GM13976 (cell line): Measurements from ENCODE around the gene ITGB6.

Experiments
- DNase-seq: peaks from one replicate; pipeline ENCODE4 v3.0.0; 2012; ENCODE audit warnings: low spot score
- CTCF ChIP-seq: IDR thresholded peaks from 2 replicates; pipeline ENCODE4 v1.5.1; 2012; ENCODE audit warnings: borderline replicate concordance, mild to moderate bottlenecking; ENCODE audit not compliant: insufficient read depth; ENCODE audit errors: extremely low read depth, missing control alignments, control extremely low read depth
- in situ Hi-C: fragments of 300-500 bp; cut with MboI; formaldehyde crosslinking; loops from one replicate; pipeline ENCODE4 v1.12.0; 2022; ENCODE audit warnings: low sequenced_read_pairs, mixed read lengths, inconsistent platforms; ENCODE audit not compliant: unreplicated experiment

Gene ITGB6, protein sequence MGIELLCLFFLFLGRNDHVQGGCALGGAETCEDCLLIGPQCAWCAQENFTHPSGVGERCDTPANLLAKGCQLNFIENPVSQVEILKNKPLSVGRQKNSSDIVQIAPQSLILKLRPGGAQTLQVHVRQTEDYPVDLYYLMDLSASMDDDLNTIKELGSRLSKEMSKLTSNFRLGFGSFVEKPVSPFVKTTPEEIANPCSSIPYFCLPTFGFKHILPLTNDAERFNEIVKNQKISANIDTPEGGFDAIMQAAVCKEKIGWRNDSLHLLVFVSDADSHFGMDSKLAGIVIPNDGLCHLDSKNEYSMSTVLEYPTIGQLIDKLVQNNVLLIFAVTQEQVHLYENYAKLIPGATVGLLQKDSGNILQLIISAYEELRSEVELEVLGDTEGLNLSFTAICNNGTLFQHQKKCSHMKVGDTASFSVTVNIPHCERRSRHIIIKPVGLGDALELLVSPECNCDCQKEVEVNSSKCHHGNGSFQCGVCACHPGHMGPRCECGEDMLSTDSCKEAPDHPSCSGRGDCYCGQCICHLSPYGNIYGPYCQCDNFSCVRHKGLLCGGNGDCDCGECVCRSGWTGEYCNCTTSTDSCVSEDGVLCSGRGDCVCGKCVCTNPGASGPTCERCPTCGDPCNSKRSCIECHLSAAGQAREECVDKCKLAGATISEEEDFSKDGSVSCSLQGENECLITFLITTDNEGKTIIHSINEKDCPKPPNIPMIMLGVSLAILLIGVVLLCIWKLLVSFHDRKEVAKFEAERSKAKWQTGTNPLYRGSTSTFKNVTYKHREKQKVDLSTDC

GRCh38 chr2:160199683-160200389, at the start of gene ITGB6:
TSS of gene ITGB6 (minus strand) at chr2:160200272. CDS start at chr2:160200063, 209 bp downstream.
- no peak for TF ChIP-seq CTCF
- in situ Hi-C loops = loop anchor here (10.0 kb wide), 1 partner anchor 95 kb away; no protein-coding TSS in a partner anchor
- no peak for DNase-seq

GRCh38 chr2:160247296-160248035, 47.4 kb upstream of the ITGB6 start:
- in situ Hi-C loops = no loop called here

GRCh38 chr2:160246356-160246755, 46.3 kb upstream of the ITGB6 start:
- in situ Hi-C loops = no loop called here
- no peak for DNase-seq
- TF ChIP-seq CTCF = no peak

More at GRCh38 chr2:160247296-160248035, 47.4 kb upstream of the ITGB6 start:
- no peak for DNase-seq
- TF ChIP-seq CTCF = no peak

GRCh38 chr2:160245614-160246155, 45.6 kb upstream of the ITGB6 start:
- in situ Hi-C loops = no loop called here
- no peak for DNase-seq
- no peak for TF ChIP-seq CTCF

DNA sequence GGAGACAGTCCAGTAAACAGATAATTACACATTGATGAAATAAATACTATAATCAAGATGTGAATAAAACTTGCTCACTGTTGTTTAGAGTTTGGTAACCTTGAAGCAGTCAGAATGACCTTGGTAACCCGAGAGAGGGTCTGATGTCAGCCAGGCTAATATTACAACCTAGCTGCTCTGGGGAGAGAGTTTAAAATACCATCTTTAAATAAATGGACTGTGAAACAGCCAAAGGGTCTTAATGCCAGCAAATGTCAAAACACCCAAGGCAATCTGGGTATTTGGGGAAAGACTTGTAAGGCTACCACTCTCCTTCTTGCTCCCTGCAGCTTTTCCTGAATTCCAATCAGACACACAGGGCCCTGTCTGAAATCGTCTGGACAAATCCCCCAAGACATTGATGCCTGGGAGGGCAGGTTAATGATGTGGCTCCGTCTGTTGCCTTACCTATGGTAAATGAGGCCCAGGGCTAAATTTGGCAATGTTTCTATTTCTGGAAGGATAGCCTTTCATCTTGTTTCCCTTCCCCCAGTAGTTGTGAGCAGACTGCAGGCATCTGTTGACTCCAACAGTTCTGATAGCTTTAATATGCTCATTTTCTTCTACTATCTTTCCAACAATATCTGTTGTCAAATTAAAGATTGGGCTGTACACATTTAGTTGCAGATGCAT, 43.0 kb upstream of the ITGB6 start:
- DNase-seq = no peak
- no peak for TF ChIP-seq CTCF
- in situ Hi-C loops = no loop called here
